NCI-H748 treated with DMSO at 0.1 percent for 48 hours (cell line): Measurements from ENCODE around the gene PCARE.
"Not testable (repeated sequence)": the region's sequence is repeated elsewhere in the genome, so short reads cannot be mapped to it uniquely, and the experiment has no call there.

ENCODE experiments used
- DNase-seq: peaks from one replicate; lab custom pipeline; 2025; lab: John Stamatoyannopoulos, UW

Gene PCARE

DNA sequence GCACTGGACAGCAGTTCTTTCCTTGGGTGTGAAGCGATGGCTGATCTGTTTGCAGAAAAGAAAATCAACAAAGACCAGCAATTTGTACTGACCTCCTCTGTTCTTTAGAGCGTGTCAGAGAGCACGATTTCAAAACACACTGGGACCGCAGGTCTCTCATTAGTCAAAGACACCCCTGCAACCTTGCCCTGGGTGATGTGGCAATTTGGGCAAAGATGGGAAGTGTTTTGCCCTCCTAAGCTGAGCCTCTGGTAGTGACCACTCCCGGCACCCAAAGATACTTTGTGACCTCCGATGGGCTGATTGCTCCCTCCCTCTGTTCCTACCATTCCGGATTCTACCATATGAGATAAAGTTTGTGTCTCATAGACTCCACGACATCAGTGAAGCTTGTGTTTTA is 22.6 kb upstream of the PCARE start:
- DNase-seq = no peak

DNA sequence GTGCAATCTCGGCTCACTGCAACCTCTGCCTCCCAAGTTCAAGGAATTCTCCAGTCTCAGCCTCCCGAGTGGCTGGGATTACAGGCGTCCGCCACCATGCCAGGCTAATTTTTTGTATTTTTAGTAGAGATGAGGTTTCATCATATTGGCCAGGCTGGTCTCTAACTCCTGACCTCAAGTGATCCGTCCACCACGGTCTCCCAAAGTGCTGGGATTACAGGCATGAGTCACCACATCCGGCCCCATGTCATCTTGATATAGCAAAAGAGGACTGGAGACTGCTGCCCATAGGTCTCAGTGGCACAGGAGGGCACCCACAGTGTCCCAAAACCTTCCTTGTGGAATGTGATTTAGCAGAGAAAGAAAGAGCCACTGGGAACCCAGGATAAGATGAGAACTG is 16.0 kb upstream of the PCARE start:
- not testable (repeated sequence) for DNase-seq

DNA sequence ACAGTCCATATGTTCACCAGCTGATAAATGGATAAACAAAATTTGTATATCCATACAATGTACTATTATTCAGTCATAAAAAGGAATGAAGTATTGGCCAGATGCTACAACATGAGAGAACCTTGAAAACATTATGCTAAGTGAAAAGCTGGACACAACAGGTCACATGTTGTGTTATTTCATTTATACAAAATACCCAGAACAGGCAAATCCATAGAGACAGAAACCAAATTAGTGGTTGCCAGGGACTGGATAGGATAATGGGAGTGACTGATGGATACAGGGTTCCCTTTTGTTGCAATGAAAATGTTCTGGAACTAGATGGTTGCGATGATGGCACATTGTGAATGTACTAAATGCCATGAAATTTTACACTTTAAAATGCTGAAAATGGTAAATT is 10.2 kb upstream of the PCARE start:
- no peak for DNase-seq

DNA sequence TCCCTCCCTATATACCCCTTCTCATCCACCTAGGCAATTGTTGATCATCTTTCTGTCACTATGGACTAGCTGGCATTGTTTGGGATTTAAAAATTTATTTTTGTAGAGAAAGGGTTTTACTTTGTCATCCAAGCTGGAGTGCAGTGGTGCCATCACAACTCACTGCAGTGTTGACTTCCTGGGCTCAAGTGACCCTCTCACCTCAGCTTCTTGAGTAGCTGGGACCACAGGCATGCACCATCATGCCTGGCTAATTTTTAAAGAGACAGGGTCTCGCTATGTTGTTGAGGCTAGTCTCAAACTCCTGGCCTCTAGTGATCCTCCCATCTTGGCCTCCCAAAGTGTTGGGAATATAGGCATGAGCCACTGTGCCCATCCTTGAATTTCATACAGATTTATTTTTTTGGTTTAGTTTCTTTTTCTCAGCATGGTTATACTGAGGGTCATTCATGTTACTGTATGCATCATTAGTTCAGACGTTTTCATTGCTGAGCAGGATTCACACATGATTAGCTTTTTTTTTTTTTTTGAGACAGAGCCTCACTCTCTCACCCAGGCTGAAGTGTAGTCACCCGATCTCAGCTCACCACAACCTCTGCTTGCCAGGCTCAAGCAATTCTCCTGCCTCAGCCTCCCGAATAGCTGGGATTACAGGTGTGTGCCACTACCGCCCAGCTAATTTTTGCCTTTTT is 8.6 kb upstream of the PCARE start:
- DNase-seq = no peak

DNA sequence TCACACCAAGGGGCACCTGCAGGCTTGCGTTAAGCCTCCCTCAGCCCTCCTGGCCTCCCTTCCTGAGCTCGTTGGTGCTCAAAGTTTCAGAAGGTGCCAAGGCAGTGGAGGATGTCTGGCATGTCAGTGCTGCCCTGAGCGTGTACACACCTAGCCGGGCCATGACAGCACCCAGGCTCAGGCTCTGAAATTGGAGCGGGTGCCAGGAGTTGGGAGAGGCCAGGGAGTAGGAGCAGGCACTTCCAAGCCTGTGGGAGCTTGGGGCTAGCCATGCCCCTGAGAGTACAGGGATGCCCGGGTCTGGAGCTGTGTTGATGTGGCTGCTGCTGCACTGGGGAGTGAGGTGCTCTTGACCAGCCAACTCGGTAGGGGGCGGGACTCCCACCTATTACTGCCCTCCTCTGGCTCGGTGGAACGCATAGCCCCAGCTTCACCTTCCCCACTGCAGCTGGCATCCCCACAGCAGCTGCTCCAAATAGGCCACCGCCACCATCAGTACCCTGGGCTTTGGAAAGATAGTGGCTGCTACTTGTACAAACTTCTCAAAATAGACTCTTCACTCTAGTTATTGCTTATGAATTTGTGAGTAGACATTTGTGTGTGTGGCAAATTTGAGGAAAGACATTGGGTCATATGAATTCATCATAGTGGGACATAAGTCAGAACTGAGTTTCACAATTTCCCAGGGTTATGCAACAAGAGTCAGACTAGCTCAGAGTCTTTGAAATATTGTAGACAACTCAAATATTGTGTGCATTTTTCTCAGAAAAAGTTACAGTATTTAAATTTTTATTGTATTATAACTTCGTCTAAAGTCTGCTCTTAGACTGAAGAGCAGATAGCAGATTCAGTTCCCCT is 6.8 kb upstream of the PCARE start:
- DNase-seq = no peak

DNA sequence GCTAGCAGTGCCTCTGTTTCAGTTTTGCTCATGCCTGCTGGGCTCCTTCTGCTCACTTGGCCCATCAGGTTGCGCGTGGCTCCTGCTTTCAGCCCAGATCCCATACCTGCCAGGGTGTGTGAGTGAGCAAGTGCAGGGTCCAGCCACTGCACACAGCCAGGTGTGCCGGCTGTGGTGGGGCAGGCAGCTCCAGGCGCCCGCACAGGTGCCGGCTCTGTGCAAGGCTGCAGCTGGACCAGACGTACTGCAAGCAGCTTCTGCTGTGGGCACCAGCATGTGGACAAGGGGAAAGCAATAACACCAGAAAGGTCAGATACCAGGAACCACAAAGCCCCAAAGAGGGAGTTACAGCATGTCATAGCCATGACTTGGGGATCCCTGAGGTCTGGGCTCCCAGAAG is 5.6 kb upstream of the PCARE start:
- DNase-seq = no peak

DNA sequence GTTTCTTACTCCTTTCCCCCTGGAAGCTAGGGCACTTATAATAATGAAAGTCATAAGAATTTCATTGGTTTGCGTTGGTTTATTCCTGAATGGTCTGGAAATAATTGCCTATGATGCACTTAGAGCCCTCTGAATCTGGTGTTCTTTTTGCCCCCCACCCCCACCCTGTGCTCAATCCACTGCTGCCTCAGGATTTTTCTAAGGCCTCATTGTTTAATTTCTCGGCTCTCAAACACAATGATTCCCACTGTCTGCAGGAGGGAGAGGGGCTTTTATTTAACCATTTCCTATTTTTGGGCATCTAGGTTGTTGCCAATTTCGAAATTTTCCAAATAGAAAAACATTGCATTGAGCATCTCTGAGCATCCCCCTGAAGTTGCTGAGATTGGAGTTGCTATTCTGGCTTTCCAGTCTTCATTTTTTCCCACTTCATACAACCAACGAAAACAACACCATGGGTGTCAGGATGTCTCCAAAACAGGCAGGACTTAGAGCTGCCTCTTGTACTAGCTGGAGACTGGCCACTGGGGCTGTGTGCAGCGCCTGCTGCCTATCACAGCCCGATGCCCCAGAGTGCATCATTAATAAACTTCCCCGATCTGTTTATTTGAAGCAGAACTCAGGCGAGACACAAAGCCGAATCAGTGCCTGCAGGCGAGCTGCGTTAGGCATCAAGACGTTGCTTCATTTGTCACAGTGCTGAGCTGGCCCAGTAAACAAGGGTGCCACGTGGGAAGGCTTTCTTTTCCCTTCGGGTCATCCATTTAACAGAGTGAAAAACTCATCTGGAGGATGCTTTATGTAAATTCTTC is 1.8 kb upstream of the PCARE start:
- no peak for DNase-seq

DNA sequence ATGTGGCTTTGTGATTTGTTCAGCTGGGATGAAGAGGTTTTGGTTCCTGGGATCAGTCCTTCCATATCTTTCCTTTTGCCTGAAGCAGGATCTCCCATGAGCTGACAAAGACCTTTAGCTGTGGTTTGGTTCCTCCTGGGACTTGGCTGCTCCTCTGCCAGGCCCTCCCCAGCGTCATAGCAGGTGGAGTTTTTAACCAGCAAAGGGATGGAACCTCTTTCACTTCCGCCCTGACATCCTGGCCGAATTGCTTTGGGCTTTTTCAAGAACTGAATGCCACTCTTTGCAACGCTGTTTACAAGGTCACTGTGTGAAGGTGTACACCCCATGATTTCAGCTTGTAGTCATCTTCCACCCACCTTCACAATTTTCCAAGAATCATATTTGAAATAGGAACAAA is 390 bp downstream of the PCARE start:
- DNase-seq = no peak

DNA sequence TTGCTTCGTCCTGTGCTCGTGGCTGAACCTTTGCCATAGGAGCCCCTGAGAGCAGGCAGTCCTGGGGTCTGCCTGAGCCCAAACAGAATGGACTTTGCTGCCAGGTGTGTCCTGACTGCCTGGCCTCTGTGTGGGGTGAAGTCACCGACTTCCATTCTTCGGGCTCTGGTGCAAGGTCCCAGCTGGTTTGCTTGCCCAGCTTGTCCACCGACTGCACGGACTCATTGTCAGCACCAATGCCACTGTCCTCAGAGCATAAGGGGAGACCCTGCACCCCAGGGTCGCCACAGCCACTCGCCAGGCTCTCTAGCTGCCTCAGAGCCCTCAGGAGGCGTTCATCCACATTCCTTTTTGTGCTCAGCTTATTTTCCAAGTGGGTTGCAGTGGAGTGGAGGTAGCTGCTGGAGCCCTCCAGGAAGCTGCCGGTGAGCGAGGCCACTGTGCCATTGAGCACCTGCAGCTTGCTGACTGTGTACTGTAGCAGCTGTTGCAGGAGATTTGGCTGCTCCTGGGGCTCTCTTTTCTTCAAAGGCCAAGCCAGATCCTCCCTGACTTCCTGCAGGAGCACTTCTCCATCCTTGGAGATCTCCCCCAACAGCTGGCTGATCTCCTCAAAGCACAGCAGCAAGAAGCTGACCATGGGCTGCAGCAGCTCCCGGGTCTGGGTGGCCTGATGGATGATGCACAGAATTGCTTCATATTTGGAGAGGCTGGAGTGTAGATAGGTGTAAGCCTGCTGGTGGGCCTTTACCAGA is 1.2 kb downstream of the PCARE start:
- no peak for DNase-seq

DNA sequence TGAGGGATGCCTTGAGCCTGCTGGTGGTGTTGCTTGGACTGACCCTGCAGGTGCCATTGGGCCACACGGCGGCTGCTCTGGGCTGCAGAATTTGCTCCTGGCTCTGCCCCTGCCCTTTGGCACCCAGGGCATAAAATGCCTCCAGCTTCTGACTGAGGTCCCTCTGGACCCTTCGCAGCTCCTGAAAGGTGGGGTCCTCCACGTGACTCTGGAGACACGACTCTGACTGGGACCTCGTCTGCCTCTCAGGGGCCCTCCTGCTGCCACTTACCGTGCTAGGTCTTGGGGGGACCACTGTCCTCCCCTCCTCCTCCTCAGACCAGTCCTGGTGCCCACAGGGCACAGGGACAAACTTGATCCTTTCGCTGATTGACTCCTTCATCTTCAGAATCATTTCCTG is 2.1 kb downstream of the PCARE start:
- no peak for DNase-seq

DNA sequence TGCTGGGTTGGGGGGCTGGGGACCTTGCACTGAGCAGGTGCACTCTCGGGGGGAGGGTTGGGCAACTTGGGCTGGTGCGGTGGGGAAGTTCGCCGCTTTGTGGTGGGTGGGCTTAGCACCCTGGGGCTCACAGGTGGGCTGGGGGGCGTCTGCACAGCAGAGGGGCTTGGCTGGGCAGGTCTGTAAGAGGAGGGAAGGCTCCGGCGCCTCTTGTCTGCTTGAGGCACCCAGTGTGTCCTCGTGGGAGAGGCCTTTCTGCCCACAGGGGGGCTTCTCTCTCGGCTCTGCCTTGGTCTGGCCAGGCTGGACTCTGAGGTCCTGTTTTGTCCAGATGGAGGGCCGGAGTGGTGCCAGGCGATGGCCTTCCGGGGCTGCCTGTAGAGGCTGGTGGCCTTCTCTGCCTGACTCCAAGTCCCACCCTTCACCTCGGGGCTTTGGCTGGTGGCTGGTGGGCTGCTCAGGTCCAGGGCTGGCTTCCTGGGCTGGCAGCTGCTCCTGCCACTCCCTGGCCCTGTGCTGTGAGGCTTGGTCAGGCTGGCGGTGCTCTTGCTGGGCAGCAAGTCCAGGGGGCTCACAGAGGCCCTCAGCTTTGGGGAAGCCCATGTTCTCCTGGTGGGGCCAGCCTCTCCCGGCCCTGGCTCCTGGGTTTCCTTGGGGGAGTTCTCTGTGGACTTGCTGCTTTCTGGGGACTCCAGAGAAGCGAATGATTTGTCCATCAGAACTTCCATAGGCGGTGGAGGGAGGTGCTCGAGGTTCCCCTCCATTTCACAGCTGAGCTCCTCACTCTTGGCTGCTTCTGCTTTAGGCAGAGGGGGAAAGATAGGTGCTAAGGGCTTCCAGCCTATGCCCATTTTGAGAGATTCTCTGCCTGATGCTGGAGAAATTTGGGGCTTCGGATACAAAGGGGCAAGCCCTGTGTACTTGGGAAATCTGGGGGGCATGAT is 3.0 kb downstream of the PCARE start:
- no peak for DNase-seq

DNA sequence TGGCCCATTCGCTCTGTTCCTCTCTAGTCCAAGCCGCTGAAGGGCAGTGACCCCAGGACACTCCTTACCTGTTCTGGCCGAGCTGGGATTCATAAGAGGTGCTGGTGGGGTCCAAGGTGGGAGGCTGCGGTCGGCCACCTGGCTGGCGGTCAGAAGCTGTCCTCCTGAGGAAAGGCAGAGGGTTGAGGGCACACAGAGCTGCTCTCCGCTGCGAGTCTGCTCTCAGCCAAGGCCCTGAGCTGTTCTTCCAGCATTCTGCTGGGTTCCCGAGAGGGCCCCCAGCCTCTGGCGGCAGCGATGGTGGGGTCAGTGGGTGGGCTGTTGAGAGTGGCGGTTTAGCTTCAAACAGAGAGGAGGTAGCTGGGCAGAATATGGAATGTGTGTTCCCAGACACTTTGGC is 3.8 kb downstream of the PCARE start:
- no peak for DNase-seq

DNA sequence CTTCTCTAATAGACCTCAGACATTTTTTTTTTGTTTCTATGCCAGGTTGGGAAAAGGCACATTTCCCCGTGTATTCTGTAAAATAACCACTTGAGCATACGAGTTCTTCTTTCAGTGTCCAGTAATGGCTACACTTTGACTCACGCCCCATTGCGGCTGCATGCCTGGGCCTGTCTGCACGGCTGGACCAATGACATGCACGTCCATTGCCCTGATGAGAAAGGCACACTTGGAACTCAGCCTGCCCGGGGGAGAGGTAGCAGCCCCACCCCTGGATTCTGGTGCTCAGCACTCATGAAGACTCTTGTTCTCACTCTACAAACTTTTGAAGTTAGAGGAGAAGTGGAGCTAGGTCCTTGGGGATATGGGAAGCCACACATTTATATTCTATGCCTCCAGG is 5.8 kb downstream of the PCARE start:
- no peak for DNase-seq

DNA sequence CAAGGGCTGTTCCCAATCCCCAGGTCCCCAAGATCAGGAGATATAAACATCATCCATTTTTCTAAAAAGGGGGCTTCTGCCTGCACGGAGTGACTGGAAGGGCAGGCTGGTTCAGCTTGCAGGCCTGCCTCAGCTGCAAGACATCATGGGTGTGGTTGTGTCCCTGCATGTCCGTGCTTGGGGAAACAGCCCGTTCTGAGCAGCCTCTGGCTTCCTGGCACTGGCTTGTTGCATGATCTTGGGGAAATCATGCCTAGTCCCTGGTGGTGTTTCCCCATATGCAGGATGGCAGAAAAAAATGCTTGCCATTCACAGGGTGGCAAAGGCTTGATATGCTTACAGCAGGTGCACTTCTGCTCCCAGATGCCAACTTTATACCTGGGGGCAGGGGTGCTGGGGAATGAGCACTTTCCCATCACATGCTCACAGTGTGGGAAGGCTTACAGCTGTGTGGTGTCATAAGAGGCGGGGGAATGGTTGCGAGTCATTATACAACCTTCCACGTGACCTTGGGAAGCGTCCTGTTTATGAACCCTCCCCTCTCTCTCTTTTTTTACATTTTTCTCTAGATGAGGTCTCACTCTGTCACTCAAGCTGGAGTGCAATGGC is 7.2 kb downstream of the PCARE start:
- DNase-seq = no peak

DNA sequence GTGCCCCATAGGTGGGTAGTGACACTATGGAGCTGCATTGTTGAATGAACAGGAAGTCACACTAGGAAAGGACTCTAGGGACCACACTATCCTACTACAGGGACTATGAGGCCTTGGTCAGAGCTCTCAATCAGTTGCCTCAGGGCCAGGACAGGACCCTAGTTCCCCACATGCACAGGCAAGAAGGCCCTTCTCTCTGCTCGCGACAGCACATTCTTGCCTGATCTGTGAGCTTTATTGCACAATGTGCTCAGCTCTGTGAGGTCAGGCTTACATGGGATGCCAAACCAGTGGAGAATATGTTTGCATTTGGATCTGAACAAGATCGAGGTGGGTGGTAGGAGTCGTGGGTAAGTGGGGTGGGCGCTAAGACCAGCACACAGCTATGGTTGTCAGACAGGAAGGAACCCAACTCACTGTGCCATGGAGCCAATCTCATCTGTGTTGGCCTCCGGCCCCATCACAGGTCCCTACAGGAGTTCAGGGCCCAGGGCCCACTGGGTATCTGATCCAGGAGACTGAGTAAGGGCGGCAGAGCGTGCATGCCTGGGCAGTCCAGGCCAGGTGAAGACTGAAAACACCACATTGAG is 8.0 kb downstream of the PCARE start:
- DNase-seq = no peak

DNA sequence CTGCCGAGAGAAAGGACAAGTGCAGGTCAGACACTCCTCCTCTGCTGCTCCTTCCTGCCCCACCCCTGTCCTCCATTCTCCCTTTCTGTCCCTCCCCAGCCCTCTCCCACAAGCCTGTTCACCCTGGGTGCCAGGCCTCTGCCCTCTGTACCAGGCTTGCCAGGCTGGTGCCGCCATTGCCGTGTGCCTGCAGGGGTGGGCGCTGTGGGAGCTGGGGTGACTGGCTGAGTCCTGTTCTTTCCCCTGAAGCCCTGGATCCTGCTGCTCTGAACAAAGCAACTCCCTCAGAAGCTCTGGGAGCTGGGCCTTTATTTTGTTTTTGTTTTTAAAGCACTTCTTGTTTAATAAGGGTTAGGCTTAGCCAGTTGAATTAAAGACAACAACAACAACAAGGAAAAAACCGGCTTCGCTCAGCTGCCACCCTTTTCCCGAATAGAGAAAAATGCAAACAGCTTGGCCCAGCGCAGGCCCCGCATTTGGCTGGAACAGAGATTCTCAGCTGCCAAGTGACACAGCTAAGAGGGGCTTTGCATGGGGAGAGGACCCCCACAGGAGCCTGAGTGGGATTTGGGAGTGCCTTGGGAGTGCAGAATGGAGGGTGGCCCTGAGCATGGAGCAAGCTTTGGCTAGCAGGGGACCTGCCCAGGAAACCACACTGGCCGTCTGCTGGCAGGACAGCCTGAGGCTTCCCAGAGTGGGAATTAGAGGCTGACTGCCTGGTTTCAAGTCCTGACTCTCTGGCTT is 9.1 kb downstream of the PCARE start:
- no peak for DNase-seq

DNA sequence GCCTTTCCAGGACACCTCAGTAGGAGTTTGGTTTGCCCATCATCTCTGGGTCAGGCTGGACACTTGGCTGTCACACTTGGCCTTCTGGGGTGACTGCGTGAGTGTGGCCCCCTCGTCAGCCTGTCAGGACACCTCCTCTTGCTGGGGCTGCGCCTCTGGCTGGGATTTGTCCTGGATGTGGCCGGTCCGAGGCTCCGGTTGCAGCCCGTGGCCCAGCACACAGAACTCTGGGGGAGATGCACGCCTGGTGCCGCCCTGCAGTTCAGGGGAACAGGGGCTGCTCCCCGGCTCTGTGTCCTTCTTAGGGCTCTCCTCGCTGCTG is 9.6 kb downstream of the PCARE start:
- no peak for DNase-seq

DNA sequence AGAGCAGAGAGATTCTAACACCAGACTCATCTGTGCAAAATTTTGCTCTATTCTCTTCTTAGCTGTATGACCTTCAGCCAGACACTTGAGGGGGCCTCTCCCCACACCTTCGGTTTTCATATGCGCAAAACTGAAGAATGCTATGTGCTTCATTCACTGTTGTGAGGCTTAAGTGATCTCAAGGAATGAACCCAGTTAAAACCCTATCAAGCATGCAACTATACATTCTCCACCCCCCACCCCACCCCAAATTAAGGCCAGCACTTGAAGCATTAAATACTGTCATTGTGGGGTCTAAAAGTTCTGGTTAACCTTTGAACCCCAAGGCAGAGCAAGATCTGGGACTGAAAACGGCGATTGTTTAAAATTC is 10.0 kb downstream of the PCARE start:
- no peak for DNase-seq

DNA sequence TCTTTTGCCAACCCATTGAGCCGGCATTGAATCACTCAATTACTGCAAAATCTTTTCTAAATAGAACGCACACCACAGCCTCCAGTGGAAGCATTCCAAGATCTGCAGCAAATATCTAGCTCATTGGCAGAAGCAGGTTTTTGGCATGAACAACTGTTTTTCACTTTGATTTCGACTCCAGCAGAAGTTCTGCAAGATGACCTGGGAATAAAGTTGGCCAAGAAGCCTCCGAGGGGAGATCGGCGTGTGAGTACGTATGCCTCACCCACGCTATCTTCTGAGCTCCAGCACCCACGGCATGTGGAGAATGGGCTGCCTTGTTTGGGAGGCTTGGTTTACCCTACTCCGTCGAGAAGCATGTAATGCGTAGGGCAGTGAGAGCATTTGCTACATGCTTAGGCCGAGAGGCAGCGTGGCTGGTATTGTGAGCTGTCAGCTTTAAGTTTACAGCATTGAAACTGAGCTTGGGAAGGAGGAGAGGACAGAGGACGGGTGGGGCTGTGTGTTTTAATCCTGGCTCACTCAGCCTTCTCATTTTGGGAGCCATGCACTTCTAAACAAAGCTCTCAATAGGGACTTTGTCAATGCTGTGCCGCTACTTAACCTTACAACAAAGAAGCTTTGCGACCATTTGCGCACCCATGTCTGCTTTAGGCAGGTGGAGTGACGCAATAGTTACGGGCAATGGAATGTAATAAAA is 10.5 kb downstream of the PCARE start:
- no peak for DNase-seq
